ENCODE measurements around the gene SHISA6.

The SHISA6 gene

DNA sequence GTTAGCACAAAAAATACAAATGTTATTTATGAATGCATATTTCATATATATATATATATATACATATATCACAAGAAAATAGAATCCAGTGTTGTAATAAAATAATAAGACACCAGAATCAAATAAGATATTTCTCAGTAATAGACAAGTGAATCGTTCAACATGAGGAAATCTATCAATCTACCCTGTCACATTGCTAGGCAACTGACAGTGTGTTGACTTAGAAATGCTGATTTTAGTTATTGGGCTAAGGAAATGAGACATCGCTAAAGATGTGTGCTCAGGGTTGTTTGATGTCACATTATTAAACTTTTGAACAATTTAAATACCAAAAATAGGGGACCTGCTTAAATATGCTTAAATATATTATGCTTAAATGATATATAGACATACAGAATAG, 307.4 kb downstream of the SHISA6 start:
- no peak for DNase-seq

DNA sequence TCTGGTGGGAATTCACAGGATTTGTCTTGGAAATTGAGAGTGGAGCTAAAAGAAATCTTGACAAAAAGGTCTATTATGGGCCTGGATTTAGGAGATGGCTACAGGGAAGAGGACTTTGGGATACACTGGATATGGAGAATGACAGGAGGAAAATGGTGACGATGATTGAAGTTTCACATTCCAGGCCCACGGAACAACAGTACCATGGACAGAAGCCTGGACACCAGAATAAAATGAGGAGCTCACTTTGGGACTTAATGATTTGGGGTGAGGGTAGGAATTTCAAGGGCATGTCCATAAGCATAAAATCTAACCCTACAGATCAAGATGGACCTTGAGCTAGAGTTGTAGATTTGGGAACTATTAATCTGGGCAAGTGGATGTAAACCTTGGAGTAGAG, 309.4 kb downstream of the SHISA6 start:
- DNase-seq = no peak

DNA sequence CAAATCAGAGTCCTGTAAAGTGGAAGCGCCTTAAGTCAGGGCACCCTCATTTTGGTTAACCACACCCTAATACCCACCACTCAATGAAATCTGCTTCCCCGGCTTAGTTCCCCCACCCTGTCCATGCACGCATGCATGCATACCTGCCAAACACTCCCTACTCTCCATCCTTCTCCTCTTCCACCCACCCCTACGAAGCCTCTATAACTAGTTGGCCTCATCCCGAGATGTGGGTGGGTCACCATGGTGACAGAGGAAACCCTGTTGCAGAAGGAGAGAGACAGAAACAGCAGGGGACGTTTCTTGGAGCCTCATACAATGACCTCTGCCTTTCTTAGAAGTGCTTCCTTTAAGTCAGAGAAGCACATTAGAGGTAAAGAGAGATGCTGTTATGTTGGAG, 310.4 kb downstream of the SHISA6 start:
- no peak for DNase-seq

DNA sequence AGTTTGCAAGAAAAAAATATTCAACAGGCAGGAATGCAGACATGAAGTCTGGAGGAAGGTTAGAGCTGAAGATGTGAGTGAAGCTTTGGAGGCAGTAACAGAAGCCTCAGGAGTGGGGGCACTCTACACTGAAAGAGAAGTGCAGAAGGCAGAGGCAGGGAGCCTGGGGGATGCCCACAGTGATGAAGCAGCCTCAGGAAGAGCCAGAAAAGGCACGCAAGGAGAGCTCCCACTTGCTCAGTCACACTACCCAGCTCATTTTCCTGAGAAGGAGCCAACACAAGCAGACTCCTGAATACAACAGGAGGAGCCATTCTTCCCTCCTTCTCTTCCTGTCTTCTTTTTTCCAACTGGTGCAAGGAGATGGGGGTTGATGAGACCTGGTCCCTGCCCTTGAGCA, 312.1 kb downstream of the SHISA6 start:
- no peak for DNase-seq

DNA sequence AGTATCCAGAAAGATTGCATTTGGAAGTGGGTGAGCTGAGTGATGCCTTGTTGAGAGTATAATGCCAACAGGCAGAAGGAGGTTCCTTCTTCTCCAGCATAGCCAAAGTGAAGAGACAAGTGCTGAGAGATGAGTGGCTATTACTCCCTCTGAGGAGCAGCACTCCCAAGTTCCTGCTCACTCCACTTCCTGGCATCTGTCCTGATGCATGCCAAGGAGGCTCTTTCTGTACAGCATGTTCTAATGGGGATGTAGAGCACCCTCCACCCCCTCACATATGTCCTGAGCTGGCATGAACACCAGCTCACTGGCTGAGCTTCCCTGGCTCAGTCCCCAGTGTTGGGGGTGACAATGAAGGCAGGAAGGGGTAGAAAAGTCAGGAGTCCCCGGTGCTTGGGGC, 313.0 kb downstream of the SHISA6 start:
- DNase-seq = no peak

DNA sequence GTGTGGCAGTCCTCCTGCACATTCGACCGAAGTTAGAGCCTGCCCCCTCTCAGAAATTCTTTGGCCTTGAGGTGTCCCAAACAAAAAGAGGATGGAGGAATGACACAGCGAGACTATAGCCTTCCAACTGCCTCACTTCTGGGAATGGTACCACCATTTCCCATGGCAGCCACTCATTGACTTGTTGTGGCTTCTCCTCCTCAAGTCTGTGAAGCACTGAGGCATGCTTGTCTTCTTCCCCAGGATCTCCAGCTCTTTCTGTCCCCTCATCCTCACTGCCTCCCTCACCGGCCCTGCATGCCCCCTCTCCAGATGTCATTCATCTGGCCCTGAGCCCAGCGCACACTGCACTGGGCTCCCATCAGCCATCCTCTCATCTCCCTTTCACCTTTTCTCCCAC, 313.5 kb downstream of the SHISA6 start:
- no peak for DNase-seq

DNA sequence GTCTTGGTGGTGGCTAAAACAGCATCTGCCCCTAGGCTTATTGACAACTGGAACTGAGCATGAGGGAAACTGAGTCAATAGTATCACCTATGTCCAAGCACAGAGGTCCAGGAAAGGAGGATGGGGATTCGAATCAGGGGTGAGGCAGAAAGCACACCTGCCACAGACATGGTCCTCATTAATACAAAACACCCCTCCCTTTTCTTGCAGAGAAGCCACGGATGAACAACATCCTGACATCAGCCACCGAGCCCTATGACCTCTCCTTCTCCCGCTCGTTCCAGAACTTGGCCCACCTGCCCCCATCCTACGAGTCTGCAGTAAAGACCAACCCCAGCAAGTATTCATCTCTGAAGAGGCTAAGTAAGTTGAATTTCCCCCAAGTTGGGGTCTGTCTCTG, 314.5 kb downstream of the SHISA6 start:
- DNase-seq = no peak

DNA sequence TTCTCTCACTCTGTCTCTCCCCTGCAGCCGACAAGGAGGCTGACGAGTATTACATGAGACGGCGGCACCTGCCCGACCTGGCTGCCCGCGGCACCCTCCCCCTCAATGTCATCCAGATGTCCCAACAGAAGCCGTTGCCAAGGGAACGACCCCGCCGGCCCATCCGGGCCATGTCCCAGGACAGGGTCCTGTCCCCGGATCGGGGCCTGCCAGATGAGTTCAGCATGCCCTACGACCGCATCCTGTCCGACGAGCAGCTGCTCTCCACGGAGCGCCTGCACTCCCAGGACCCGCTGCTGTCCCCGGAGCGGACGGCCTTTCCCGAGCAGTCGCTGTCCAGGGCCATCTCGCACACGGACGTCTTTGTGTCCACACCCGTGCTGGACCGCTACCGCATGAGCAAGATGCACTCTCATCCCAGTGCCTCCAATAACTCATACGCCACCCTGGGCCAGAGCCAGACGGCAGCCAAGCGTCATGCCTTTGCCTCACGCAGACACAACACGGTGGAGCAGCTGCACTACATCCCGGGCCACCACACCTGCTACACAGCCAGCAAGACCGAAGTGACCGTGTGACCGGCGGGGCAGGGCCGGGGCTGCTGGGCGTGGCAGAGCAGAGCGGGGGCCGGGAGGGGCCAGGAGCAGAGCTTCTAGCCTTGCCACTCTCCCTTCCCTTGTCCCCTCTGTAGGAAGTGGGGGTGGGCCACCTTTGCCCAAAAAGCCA, 316.9 kb downstream of the SHISA6 start:
- DNase-seq = no peak

DNA sequence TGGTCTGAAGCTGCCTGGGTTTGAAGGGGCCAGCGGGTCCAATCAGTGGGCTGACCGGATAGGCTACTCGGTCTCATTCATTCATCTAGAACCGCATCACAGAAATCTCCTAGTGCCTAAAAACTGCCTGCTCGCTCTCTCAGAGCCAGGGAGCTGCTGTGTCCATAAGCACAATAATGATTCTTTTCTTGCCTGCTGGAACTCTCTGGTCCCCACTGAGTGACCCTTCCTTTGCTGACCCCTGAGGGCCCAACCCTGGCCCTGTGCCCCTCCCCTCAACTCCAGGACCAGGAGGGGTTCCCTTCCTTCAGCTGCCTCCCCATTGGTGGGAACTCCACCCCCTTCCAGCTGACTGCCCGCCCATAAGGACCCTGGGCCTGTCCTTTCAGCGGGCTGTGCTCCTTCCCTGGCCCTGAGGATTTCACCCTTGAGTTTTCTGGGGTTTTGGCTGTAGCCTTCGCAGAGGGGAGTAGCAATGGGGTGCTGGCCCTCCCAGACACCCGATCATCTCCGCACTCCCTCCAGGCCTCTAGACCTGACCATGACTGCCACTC, 317.7 kb downstream of the SHISA6 start:
- no peak for DNase-seq

DNA sequence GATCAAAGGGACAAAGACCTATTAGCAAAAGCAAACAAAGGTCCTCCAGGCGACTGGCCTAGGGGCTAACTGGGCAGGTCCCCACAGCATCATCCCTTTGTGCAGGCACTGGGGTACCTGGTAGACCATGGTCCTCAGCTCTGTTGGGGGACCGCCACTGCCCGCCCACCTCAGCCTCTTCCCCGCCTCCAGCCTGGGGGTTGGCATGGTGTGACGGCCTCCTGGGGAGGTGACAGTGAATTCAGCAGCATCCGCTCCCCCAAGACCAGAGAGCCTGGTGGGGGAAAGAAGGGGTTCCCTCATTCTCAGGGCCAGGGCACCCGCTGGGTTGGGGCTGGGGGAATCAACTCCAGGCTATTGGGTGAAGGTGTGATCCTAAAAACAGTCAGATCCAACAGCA, 318.6 kb downstream of the SHISA6 start:
- no peak for DNase-seq

DNA sequence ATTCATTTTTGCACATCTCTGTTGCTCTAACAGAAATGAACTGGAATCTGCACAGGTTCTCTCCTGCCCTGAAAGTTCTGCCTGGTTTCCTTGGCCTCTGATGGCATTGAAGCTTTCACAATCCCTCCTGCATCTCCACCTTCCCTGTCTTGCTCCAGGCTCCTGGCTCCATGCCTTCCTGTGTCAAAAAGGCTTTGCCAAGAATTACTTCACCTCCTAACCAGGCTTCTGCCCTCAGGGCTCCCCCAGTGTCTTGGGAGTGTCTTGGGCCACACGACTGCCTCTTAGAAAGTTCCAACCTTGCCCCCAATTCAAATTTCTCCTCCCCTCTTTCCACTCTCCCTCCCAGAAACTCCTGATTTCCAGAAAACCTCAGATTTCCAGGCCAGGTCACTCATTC, 320.3 kb downstream of the SHISA6 start:
- no peak for DNase-seq

DNA sequence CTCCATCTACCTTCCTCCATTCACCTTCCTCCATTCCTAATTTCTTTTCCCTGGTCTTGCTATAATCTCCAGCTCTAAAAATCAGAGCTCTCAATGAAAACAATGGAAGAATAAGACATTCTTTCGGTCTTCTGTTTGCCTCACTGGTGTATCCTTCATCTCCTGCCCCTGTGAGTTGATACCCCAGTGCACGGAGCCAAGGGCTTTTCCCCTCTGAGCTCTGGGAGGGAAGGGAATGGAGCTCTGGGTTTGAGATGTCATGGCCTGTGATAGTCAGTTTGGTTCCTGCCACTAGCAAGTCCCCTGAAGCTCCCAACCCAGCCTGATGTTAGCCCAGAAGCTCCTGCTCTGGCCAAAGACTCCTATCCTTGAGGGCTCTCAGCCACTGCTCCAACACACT, 320.7 kb downstream of the SHISA6 start:
- no peak for DNase-seq

DNA sequence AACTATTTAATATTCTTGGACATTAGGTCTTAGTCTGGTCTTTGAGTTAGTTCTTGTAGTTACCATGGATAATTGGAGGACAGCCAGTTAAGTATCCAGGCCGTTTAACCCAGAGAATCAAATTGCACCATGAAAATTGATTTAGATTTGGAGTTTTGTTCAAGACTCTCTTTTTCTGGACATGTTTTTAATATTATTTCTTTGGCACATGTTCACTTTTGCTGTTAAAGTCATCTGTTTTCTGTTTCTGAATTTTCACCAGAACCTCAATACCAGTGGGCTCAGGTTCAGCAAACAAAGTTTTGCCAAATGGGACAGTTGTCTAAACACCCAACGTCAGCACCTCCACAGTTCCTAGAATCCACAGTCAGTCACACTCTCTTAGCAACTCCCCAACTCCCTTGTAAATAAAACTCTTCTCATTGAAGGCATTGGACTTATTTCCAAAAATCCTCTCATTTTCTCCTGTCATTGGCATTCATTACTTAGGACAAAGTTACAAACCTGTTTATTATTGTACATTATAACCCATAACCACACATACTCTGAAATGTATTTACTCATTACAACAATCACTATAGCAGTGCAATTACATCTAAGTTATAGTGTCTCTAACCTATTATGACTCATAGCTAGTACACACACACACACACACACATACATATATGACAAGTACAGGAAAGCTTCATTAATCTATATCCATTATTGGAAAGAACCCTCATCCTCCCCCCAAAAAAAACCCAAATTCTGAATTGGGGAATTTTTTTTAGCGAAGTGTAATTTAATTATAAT, 323.8 kb downstream of the SHISA6 start:
- no peak for DNase-seq

DNA sequence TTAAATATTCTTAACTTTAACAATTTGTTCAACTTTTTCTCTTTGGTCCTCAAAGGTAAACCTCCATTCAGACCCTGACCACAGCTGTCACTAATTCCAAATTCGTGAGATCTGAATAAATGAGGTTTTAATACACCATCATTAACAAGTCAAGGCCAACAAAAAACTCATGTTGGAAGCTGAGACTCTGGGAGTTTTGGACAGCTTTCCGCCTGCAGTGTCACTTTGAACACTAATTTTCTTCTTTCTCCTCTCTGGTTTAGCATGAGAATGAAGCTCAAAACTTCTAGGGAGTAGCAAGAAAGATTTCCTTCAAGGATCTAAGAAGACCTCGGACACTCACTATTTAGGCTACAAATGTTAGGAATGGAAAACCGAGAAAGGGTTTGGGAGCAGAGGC, 324.6 kb downstream of the SHISA6 start:
- no peak for DNase-seq

DNA sequence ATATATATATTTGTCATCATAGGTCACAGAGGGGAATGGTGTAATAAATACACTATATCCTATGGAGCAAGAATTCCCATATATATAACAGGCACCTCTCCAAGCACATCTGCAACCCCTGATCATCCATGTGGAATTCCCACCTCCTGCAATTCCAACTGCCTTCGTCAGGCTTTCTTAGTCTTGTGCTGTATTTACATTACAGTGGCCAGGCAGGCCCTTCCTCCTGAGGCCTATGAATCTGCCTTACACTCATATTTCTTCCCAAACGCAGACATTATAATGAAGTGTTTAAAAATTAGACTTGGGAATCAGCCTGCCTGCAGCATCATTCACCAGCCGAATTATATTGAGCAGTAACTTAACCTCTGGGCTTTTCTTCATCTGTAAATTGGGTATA, 338.0 kb downstream of the SHISA6 start:
- no peak for DNase-seq

DNA sequence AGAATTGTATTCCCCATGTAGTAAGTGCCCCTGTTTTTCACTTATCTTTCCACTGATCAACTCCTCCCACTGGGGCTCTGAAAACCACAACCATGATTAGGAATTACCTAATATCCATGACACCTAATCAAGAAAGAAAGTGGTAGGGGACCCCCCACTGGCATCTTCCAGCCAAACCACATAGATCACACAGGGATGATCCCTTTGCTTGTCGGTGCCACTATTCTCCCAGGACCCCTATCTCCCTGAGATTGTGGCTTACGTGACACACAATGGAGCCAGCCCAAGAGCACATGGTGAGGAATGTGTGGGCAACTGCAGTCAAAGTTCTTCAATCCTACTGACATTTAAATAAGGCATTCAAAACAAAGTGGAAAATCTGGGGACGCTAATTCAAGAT, 339.7 kb downstream of the SHISA6 start:
- DNase-seq = no peak

DNA sequence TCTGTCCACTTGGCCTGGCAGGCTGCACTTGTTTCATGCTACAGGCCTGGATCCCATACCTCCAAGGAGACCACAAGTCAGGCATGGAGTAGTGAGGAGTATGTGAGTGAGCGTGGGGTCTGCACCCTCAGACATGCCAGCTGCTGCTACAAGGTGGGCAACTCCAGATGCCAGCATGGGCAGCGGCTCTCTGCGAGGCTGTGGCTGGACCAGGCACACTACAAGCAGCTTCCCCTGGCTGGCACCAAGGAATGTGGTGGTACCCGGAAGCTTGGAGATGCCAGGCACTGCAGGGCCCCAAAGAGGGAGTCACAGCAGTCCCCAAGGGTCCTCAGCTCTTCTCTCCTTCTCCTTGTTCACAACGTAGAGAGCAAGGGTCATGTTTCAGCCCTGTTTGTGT, 341.2 kb downstream of the SHISA6 start:
- DNase-seq = no peak

DNA sequence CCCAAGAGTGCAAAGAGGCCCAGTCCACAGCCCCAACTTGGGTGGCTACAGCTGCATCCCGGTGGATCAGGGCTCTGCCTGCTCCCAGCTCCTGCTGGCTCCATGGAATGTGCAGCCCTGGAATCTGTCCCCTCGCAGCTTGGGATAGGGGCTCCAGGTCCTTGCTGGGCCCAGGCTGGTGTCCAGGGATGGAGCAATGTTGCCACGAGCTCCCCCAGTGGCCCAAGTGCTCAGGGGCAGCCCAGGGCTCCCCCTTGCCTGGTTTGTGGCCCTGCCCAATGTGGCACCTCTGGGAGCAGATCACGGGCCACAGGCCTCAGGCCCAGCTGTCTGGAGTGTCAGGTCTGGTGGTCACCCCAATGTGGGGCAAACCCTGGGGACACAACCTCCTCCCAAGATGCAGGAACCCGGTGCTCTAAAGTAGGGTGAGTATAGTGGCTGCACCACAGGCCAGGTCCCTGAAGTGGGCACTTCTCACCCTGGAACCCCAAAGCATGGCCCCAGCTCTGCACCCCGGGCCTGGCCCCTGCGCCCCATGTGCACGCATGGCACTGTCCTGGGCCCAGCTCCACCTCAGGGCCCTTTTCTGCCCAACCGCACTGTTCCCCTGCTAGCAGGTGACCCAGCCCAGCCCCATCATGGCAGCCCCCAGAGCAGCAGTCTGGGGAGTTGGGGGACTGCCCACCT, 342.4 kb downstream of the SHISA6 start:
- DNase-seq = no peak

DNA sequence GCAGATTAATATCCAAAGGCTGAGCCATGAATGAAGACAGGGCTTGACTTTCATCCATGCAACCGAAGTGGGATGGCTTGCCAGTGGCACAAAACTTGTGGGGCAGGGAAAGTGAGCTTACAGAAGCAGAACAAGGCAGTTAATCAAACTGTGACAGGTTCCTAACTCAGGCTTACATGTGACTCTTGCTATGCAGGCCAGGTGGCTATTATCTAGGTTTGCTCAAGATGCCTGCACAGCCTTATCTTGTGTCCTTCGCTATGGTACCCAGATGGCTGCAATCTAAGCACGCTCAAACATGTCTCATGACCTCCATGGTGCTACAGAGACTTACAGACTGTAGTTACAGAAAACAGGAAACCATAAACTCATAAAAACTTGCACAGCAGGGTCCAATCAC, 348.7 kb downstream of the SHISA6 start:
- no peak for DNase-seq

DNA sequence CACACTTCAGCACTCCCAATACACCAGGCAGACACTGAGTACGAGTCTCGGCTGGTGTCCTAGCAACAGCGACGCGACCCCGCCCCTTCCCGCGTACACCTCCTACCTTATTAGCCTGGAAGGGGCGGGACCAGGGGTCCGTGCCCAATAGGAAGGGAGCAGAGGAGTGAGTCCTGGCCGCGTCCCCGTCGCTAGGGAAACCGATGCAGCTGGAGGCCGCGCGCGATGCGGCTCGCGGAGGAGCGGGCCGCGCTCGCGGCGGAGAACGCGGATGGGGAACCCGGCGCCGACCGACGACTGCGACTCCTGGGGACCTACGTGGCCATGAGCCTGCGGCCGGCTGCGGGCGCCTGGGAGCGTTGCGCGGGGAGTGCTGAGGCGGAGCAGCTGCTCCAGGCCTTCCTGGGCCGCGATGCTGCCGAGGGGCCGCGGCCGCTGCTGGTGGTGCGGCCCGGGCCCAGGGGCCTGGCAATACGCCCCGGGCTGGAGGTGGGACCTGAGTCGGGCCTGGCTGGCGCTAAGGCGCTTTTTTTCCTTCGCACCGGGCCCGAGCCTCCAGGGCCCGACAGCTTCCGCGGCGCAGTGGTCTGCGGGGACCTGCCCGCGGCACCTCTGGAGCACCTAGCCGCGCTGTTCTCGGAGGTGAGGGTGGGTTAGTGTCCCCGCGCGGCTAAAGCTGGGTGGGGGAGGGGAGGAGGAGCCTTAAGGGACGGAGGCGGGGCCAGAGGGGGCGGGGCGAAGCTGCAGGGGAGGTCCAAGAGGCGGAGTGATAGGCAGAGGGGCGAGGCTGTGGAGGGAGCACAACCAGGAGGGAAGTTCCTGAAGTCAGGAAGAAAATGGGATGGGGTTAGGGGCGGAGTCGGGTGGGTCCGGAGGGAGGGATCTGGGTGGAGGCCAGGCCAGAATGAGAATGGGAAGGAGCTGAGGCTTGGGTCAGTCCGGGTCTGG, 357.5 kb downstream of the SHISA6 start, which contains the start of gene DNAH9:
TSS of gene DNAH9 (plus strand) at position 197 of the 948 bp plus-strand sequence. CDS start at position 226, 29 bp downstream.
- DNase-seq = no peak

DNA sequence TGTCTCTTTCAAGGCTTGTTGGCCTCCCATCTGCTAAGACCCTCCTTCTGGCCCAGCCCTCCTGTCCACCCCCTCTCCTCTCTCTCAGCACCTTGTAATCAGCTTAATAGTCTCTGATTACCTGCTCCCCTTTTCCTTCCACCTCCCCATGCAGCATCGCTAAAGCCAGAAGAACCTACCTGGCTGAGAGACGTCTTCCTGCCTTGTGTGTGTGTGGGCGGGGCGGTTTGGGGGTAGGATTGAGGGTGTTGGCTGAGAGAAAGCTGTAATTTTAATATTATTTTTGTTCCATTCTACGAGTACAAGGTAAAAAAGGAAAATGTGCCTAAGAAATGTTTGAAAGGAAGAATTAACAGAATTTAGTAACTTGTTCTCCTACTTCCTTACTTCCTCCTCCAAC, 360.6 kb downstream of the SHISA6 start:
- no peak for DNase-seq

DNA sequence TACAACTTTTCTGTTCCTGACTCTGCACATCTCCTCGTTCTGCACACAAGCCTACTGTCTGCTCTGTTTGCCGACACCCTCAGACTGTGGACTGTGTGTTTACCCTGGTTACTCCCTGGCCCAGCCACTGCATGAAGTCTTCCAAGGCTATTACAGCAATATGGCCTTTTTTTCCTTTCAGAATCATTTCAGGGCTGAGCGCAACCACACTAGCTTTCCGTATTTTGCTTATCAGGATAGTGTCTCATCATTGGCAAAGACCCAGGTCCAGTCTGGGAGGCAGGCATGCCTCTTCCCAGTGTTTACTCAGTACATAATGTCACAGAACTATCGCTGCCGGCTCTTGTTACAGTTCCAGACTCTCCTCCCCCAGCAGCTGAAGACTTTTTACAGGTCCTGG, 367.4 kb downstream of the SHISA6 start:
- DNase-seq = no peak
